ENCODE measurements around the gene LAMA4.

LAMA4 gene

GRCh38 chr6:112253841-112254816 is at the start of gene LAMA4:
Gene LAMA4, minus strand, starts transcription at chr6:112254567. Its CDS starts 417 bp downstream, at chr6:112254150.
- no peak for DNase-seq (ENCODE audit: low read depth)

GRCh38 chr6:112302142-112302705 is 47.9 kb upstream of the LAMA4 start:
- no peak for DNase-seq (ENCODE audit: low read depth)

GRCh38 chr6:112300896-112301295 is 46.5 kb upstream of the LAMA4 start:
- no peak for DNase-seq (ENCODE audit: low read depth)

- no peak for DNase-seq (ENCODE audit: low read depth)
Measured at GRCh38 chr6:112298816-112299281, 44.5 kb upstream of the LAMA4 start.

GRCh38 chr6:112298021-112298745 is 43.8 kb upstream of the LAMA4 start:
- DNase-seq (ENCODE audit: low read depth) = no peak

GRCh38 chr6:112296694-112297093 is 42.3 kb upstream of the LAMA4 start:
- DNase-seq (ENCODE audit: low read depth) = no peak

- no peak for DNase-seq (ENCODE audit: low read depth)
Measured at GRCh38 chr6:112296122-112296521, 41.8 kb upstream of the LAMA4 start.

GRCh38 chr6:112291161-112291762 is 36.9 kb upstream of the LAMA4 start:
- no peak for DNase-seq (ENCODE audit: low read depth)

- DNase-seq (ENCODE audit: low read depth) = no peak
Measured at GRCh38 chr6:112289038-112289566, 34.7 kb upstream of the LAMA4 start.

- DNase-seq (ENCODE audit: low read depth) = no peak
Measured at GRCh38 chr6:112288475-112288874, 34.1 kb upstream of the LAMA4 start.

- no peak for DNase-seq (ENCODE audit: low read depth)
Measured at GRCh38 chr6:112287577-112288225, 33.3 kb upstream of the LAMA4 start.

- DNase-seq (ENCODE audit: low read depth) = no peak
Measured at GRCh38 chr6:112286500-112287144, 32.3 kb upstream of the LAMA4 start.

GRCh38 chr6:112286010-112286409 is 31.6 kb upstream of the LAMA4 start:
- DNase-seq (ENCODE audit: low read depth) = peak; percentile 3

GRCh38 chr6:112284603-112285002 is 30.2 kb upstream of the LAMA4 start:
- no peak for DNase-seq (ENCODE audit: low read depth)

- no peak for DNase-seq (ENCODE audit: low read depth)
Measured at GRCh38 chr6:112283621-112284020, 29.3 kb upstream of the LAMA4 start.

- no peak for DNase-seq (ENCODE audit: low read depth)
Measured at GRCh38 chr6:112281821-112282615, 27.7 kb upstream of the LAMA4 start.

- DNase-seq (ENCODE audit: low read depth) = no peak
Measured at GRCh38 chr6:112279031-112279935, 24.9 kb upstream of the LAMA4 start.

GRCh38 chr6:112275365-112275764 is 21.0 kb upstream of the LAMA4 start:
- DNase-seq (ENCODE audit: low read depth) = no peak

- DNase-seq (ENCODE audit: low read depth) = no peak
Measured at GRCh38 chr6:112274774-112275173, 20.4 kb upstream of the LAMA4 start.
